ENCODE data around the gene ELOVL2.
"Not testable (repeated sequence)": the region's sequence is repeated elsewhere in the genome, so short reads cannot be mapped to it uniquely, and the experiment has no call there.

Gene ELOVL2, protein sequence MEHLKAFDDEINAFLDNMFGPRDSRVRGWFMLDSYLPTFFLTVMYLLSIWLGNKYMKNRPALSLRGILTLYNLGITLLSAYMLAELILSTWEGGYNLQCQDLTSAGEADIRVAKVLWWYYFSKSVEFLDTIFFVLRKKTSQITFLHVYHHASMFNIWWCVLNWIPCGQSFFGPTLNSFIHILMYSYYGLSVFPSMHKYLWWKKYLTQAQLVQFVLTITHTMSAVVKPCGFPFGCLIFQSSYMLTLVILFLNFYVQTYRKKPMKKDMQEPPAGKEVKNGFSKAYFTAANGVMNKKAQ

DNA sequence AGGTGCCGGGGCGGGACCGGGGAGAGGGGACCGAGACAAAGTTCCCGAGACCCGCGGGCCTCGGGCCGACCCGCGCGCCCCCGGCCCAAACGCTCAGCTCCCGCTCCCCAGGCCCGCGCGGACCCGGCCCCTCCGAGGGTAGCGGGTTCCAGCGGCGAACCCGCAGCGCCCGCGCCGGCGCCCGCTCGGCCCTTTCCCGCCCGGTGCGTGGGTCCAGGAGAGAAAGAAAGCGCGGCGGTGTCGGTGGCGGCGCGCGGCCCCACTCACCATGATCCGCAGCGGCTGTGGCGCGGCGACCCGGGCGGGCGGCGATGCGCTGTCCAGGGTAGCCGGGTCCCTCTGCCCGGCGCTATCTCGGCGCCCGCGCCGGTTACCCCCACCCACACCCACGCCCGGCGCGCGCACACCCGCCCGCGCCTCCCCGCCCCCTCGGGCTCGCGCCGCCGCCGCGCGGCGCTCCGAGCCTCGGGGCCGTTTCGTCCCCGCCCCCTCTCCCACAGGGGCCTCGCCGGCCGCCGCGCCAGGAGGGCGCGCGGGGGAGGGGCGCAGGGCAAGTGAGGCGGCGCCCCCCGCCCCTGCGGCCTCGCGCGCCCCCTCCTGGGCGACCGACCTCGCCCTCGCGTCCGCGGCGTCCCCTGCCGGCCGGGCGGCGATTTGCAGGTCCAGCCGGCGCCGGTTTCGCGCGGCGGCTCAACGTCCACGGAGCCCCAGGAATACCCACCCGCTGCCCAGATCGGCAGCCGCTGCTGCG is at the start of gene ELOVL2:
Gene ELOVL2, minus strand, starts transcription at position 345 of the 751 bp plus-strand sequence. Its CDS starts 75 bp downstream, at position 270.
- peak; percentile 1 for DNase-seq

DNA sequence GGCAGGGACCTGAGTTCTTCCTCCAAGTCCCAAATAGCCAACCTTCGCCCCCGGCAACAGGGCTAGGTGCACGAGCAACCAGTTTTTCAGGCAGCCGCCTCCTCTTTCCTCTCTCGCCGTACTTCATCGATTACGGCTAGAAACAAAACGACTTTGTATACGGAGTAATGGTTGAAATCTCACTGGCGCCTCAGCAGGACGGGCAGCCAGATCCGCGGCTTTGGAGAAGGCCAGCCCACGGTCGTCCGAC is 49.2 kb upstream of the ELOVL2 start:
- DNase-seq: no peak

DNA sequence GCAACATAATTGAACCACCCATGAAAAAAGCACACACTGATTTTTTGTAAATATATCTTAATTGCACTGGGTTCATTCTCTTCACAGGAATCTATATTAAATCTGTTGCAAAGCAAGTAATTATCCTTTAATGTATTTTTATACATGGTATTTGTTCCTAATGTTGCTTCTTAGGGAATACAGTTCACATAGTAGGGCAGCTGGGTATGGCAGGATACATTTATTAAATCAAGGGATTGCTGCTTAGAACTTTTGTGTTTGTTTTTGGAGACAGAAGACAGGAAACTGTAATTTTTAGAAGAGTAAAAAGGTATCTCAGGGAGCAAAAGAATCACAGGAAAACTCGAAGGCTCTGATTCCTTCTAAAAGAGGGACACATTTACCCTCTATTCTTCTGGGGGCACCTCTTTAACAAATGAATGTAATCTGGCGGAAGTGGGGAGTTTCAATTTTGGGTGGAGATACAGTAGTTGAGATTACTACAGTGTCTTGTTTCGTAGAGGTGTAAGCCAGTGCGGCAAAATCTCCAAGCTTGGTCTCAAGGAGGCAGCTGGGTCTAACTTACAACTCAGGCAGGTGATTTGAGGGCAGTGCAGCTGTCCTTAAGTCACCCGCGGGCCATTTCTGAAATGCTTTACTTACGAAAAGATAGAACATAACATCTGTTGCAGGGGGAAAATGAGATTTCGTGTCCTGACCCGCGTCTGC is 48.7 kb upstream of the ELOVL2 start:
- no peak for DNase-seq

DNA sequence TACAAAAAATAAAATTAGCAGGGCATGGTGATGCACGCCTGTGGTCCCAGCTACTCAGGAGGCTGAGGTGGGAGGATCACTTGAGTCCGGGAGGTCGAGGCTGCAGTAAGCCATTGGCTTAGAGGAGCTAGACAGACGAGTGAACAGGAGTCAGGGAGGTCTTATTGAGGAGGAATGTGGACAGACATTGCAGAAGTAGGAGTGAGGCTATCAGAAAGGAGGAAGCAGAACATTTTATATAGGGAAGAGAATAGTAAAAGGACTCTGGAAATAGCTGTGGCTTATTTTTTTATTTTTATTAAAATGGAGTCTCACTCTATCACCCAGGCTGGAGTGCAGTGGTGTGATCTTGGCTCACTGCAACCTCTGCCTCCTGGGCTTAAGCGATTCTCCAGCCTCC is 47.0 kb upstream of the ELOVL2 start:
- DNase-seq: not testable (repeated sequence)

DNA sequence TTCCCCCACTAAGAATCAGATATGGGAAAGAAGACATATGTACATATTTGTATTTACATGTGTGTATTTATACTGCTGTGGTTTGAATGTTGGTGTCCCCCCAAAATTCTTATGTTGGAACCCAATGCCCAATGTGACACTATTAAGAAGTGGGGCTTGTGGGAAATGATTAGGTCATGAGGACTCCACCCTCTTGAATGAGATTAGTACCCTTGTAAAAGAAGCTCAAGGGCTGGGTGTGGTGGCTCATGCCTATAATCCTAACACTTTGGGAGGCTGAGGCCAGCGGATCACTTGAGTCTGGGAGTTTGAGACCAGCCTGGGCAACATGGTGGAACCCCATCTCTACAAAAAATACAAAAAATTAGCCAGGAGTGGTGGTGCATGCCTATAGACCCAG is 45.6 kb upstream of the ELOVL2 start:
- no peak for DNase-seq

DNA sequence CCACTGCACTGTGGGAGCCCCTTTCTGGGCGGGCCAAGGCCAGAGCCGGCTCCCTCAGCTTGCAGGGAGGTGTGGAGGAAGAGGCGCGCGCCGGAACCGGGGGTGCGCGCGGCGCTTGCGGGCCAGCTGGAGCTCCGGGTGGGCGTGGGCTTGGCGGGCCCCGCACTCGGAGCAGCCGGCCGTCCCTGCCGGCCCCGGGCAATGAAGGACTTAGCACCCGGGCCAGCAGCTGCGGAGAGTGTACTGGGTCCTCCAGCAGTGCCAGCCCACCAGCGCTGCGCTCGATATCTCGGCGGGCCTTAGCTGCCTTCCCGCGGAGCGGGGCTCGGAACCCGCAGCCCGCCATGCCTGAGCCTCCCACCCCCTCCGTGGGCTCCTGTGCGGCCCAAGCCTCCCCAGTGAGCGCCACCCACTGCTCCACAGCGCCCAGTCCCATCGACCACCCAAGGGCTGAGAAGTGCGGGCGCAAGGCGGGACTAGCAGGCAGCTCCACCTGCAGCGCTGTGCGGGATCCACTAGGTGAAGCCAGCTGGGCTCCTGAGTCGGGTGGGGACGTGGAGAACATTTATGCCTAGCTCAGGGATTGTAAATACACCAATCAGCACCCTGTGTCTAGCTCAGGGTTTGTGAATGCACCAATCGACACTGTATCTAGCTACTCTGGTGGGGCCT is 43.2 kb upstream of the ELOVL2 start:
- not testable (repeated sequence) for DNase-seq

DNA sequence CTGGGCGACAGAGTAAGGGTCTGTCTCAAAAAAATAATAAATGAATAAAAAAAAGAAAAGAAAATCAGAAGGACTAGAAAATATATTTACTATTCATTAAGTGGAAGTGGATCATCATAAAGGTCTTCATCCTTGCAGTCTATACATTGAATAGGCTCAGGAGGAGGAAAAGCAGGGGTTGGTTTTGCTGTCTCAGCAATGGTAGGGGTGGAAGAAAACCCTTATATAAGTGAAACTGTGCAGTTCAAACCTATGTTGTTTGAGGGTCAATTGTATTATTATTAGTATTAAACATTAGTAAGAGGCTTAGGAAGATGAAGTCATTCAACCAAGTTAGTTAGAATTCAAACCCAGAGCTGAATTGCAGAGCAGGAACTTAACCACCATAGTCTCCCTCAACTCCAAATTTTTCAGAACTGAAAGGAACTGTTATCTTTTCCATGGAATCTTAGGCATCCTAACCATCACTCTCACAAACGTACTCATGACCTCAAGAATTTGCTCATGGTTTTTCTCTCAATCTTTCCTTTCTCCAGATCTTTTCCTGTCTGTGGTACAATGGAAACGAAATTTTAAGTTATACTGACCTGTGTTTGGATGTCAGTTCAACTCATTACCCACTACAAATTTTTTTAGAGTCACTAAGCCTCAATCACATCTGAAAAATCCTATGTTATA is 41.8 kb upstream of the ELOVL2 start:
- no peak for DNase-seq

DNA sequence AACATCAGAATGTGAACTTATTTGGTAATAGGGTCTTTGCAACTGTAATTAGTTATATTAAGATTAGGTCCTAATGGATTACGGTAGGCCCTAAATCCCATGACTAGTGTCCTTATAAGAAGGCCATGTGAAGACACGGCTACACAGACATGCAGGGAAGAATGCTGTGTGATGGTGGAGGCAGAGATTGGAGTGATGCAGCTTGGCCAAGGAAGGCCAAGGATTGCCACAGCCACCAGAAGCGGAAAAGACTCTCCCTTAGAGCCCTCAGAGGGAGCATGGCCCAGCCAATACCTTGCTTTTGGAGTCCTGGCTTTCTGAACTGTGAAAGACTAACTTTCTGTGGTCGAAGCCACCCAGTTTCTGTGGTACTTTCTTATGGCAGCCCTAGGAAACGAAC is 39.9 kb upstream of the ELOVL2 start:
- no peak for DNase-seq

DNA sequence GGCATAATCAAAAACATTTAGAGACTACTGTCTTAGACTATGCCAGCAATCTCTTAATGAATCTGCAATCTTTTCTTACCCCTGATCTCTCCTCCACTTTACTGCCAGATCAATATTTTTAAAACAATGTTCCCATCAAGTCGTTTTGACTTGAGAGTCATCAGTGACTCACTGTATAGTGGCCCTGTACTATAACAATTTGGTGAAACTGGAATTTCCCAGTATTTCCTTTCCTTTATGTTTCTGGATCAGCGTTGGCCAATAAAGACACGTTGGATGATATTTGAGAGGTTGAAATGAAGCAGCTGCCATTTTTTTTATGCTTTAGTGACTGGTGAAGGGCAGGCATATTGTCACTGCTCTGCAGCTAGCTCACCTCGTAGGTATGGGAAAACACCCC is 39.4 kb upstream of the ELOVL2 start:
- DNase-seq: no peak

DNA sequence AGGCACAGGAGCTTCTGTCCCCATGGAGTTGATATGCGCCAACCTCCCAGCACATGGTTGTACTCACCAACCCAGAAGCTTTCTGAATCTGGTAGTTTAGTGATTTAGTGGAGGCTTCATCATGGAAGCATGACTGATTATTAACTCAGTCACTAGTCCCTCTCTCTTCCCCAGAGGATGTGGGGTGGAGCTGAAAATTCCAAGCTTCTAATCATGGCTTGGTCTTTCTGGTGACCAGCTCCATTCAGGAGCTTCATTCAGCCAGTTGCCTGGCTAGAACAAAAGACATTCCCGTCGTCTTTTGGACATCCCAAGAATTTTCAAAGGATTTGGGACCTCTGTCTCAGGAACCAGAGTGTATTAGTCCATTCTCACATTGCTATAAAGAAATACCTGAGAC is 36.2 kb upstream of the ELOVL2 start:
- no peak for DNase-seq

DNA sequence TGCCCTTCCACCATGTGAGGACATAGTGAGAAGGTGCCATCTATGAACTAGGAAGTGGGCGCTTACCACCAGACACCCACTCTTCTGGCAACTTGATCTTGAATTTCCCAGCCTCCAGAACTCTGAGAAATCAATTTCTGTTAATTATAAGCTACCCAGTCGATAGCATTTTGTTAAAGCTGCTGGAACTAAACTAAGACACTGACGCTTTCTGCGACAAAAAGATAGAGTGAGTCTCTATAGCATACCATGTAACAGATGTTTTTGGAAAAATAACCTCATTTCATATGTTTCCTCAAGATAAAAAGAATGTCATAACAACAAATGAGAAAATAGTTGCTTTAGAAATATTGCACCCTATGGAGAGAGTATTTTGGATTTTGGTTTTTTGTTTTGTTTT is 34.2 kb upstream of the ELOVL2 start:
- no peak for DNase-seq

DNA sequence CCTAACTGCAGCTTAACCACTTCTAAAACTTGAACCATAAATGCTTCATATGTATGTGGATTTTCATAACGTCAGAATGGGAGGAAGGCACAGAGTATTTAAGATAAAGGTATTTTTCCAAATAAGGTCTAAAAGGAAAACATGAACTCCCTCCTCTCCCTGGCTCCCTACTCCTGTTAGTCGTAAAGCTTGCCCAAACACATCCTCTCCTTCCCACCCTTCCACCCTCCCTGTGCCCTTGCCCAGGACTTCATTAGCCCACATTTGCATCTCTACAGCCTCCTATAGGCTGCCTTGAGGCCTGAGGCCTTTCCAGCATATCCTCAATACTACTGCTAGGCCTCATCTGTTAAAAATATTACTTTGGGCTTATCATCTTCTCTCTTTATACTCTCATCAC is 32.4 kb upstream of the ELOVL2 start:
- DNase-seq: no peak

DNA sequence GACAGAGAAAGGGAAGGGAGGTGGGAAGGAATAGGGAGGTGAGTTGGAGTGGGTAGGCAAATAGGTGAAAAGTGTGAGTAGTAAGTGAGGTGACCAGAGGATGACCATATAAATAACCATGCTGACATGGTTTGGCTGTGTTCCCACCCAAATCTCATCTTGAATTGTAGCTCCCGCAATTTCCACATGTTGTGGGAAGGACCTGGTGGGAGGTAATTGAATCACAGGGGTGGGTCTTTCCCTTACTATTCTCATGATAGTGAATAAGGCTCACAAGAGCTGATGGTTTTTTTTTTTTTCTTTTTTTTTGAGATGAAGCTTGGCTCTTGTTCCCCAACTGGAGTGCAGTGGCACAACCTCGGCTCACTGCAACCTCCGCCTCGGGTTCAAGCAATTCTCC is 28.0 kb upstream of the ELOVL2 start:
- DNase-seq: no peak

DNA sequence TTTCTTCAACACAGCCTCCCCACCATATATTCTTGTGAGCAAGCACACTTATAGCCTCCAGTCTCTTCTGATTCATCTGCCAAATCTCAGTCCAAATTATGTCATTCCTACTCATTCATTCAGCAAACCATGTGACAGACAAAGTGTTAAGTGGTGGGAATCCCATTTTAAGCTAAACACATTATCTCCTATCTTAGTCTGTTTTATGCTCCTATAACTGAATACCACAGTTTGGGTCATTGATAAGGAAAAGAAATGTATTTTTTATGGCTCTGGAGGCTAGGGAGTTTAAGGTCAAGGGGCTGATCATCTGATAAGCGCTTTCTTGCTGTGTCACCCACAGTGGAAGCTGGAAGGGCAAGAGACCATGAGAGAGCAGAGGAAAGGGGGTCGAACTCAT is 25.7 kb upstream of the ELOVL2 start:
- no peak for DNase-seq

DNA sequence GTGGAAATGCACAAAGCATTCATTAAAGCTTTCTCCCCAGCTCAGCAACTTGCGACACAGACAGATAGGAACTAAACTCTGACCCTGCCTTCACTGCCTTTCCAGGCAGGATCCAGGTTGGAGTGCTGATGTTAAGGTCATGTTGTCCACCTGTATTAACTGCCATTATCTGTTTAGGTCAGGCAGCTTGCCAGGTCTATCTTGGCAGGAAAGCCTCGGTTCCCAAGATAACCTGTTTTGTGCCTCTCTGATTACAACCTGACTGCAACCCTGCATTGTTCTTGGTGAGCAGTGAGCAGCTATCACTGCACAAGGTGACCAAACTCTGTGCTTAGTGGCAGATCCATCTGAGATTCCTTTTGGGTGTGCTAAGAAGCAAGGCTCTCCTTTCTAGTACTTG is 23.2 kb upstream of the ELOVL2 start:
- DNase-seq: no peak

DNA sequence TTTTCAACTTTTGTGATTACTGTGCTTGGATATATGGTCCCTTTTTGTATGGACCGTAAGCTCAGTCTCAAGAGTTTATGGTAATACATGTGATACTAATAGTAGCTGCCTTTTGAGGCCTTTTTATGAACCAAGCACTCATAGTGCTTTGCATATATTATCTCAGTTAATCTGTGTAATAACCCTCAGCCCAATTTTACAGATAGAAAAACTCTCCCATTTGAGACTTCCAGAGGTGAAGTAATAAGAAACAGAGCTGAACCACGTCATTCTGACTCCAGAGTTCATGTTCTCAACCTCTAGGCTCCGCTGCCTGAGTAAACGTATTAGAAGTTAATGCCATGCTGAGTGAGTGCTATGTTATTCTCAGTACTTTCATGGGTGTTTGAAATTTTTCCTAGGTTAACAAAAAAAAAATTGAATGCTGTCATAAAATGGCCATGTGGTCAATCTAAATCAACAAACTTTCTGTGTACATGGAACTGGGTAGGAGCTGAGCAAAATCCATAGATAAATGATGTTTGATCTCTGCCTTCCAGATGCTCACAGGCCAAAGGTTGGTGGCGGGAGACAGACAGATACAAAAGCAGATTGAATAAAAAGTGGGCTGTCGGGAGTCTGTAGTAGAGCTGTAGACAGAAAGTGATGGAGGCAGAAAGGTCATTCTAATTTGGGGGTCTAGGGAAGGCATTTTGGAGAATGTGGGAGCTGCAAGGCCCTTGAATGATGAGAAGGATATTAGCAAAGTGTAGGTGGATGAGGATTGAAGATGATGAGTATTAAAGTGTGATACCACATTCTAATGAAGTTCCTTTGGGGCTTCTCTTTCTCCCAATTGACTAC is 22.6 kb upstream of the ELOVL2 start:
- DNase-seq: no peak

DNA sequence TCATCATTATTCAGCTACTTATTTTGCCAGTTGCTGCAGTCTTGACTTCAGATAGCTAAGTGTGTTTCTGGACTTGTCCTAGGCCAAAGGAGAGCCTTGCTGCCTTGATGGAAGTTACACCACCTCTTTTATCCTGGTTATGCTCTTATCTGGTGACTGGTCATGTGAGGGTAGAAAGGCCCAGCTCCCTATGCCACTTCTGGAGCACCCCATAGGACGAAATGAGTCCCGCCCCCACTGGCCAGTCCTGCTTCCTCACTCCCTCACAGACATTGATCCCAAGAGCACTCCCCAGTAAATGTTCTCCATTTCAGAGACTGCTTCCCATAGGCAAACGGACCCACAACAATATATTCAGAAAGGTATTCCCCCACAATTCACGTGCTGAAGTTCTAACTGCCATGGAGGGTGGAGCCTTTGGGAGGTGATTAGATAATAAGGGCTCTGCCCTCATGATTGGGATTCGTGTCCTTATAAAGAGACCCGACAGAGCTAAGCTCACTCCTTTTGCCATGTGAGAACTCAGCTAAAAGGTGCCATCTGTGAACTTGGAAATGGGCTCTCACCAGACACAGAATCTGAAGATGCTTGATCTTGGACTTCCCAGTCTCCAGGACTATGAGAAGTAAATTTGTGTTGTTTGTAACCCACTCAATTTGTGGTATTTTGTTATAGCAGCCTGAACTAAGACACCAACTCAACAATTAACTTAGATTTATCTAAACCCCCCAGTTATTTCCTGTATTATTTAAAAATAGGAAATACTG is 21.5 kb upstream of the ELOVL2 start:
- DNase-seq: no peak

DNA sequence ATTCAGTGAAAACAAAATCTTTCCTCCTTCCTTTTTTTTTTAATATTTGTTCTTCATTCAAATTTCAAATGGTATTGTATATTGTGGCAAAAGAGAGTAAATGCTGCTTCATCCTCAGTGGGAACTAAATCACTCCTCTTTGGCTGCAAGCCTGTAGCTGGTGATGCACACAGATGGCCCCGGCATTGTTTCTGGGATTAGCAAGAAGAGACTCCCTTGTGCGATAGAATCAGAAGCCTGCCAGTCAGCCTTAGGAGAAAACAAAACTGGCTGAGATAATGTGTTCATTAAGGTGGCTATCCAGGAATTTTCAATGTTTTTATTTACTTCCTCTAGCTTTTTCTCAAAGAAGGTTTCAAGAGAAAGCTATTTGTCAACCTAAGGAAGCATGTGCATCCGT is 20.7 kb upstream of the ELOVL2 start:
- no peak for DNase-seq

DNA sequence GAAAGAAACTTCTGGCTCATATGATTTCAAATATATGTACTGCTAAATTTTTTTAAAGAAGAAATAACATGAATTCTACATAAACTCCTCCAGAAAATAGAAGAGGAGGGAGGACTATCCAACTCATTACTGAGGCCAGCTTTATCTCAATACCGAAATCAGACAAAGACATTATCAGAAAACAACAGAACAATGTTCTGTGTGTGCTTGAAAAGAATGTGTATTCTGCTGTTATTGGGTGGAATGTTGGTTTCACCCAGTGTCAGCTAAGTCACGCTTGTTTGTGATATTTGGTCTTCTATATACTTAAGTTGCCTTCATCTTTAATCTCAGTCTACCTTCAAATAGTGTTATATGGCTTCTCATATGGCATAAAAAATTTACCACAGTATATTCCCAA is 18.6 kb upstream of the ELOVL2 start:
- DNase-seq: no peak

DNA sequence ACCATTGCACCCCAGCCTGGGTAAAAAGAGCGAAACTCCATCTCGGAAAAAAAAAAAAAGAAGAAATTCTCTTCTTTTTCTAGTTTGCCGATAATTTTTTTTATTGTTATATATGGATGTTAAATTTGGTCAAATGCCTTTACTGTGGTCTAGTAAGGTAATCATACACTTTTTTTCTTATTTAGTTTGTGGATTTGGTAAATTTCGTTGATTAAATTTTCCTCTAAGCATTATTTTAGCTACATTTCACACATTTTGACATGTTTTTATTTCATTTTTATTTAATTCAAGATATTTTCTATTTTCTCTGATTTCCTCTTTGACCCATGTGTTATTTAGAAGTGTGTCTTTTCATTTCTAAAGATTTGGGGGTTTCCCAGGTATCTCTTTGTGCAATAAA is 18.0 kb upstream of the ELOVL2 start:
- no peak for DNase-seq

DNA sequence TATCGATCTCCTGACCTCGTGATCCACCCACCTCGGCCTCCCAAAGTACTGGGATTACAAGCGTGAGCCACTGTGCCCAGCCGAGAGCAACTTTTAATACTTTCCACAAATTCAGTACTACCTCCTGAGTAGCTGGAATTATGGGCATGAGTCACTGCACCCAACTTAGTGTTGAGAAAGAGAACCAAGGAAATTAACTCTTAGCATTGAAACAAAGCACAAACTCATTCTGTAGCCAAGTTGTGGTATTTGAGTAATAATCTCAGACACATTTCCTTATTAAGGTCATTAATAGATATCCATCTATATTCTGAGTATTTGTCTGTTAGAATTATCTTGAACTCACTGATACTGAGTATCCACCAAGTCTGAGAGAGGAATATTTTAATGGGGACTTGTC is 14.3 kb upstream of the ELOVL2 start:
- DNase-seq: no peak
